Measurements from ENCODE around the gene TMEM151B. TPM values are rescaled to one million over a fixed set of nuclear protein-coding genes. Genes with fewer than 3 reads are reported as not detected.
A peak's percentile ranks its signal among the peaks of the same experiment; 100 is the strongest.

The TMEM151B gene
- total RNA-seq, 1 donor from 2014 or later = 0.13 TPM

GRCh38 chr6:44339763-44340625 lies 69.7 kb downstream of the TMEM151B start:
- Histone ChIP-seq H3K79me2 (ENCODE audit: low read depth) (no peaks in the 10 kb centered on the region), H3K4me1 (peaks cover 4% of the 10 kb centered on the region), H3K9me3 (ENCODE audit: low read depth) (no peaks in the 10 kb centered on the region), H4K20me1 (ENCODE audit: low read depth) (no peaks in the 10 kb centered on the region), H3F3A (ENCODE audit: low read depth) (peaks cover 9% of the 10 kb centered on the region), H2AFZ (replicated peaks) (no peak overlapping the region), H3K36me3 (no peaks in the 10 kb centered on the region), H3K27me3 (peaks cover 28% of the 10 kb centered on the region), H3K4me3 (no peak overlapping the region), H3K27ac (no peak overlapping the region), H3K4me2 (no peak overlapping the region), H3K9ac (no peak overlapping the region)
- no peaks in the 10 kb centered on the region for H3K36me3 Mint-ChIP-seq
- peaks cover 15% of the 10 kb centered on the region for H3K4me1 Mint-ChIP-seq
- H3K27ac Mint-ChIP-seq = no peak overlapping the region
- H3K9me3 Mint-ChIP-seq = no peaks in the 10 kb centered on the region
- TF ChIP-seq EZH2phosphoT487 (IDR thresholded peaks at IDR 0.05) = no peak
- no peak for TF ChIP-seq CTCF (IDR thresholded peaks at IDR 0.05)
- TF ChIP-seq EZH2 (IDR thresholded peaks at IDR 0.05) = no peak
- no peak for DNase-seq (ENCODE audit: low spot score)
- H3K27me3 Mint-ChIP-seq (ENCODE audit: insufficient read depth, low read depth) = no peaks in the 10 kb centered on the region
- H3K4me3 Mint-ChIP-seq = no peak overlapping the region

GRCh38 chr6:44341095-44341890 lies 71.0 kb downstream of the TMEM151B start:
- no peaks in the 10 kb centered on the region for H3K36me3 Mint-ChIP-seq
- Histone ChIP-seq H3K27me3 (peaks cover 28% of the 10 kb centered on the region), H3K36me3 (no peaks in the 10 kb centered on the region), H3K9ac (no peak overlapping the region), H3K27ac (no peak overlapping the region), H3K4me3 (no peak overlapping the region), H2AFZ (replicated peaks) (no peak overlapping the region), H3K4me2 (no peak overlapping the region), H4K20me1 (ENCODE audit: low read depth) (no peaks in the 10 kb centered on the region), H3K9me3 (ENCODE audit: low read depth) (no peaks in the 10 kb centered on the region), H3F3A (ENCODE audit: low read depth) (peaks cover 9% of the 10 kb centered on the region), H3K4me1 (no peaks in the 10 kb centered on the region), H3K79me2 (ENCODE audit: low read depth) (no peaks in the 10 kb centered on the region)
- H3K27ac Mint-ChIP-seq = no peak overlapping the region
- no peak overlapping the region for H3K4me3 Mint-ChIP-seq
- peaks cover 15% of the 10 kb centered on the region for H3K4me1 Mint-ChIP-seq
- H3K9me3 Mint-ChIP-seq = no peaks in the 10 kb centered on the region
- DNase-seq (ENCODE audit: low spot score) = no peak
- TF ChIP-seq EZH2 (IDR thresholded peaks at IDR 0.05) (no peak), EZH2phosphoT487 (IDR thresholded peaks at IDR 0.05) (no peak), CTCF (IDR thresholded peaks at IDR 0.05) (no peak)
- no peaks in the 10 kb centered on the region for H3K27me3 Mint-ChIP-seq (ENCODE audit: insufficient read depth, low read depth)

GRCh38 chr6:44342052-44342451 lies 71.8 kb downstream of the TMEM151B start:
- Mint-ChIP-seq H3K4me3 (no peak overlapping the region), H3K27ac (no peak overlapping the region), H3K4me1 (peaks cover 15% of the 10 kb centered on the region), H3K36me3 (no peaks in the 10 kb centered on the region), H3K27me3 (ENCODE audit: insufficient read depth, low read depth) (no peaks in the 10 kb centered on the region), H3K9me3 (no peaks in the 10 kb centered on the region)
- Histone ChIP-seq H3K79me2 (ENCODE audit: low read depth) (no peaks in the 10 kb centered on the region), H3K36me3 (no peaks in the 10 kb centered on the region), H3K9me3 (ENCODE audit: low read depth) (no peaks in the 10 kb centered on the region), H3K27ac (no peak overlapping the region), H4K20me1 (ENCODE audit: low read depth) (no peaks in the 10 kb centered on the region), H3F3A (ENCODE audit: low read depth) (peaks cover 6% of the 10 kb centered on the region), H3K4me3 (no peak overlapping the region), H3K4me2 (no peak overlapping the region), H3K4me1 (no peaks in the 10 kb centered on the region), H3K27me3 (peaks cover 28% of the 10 kb centered on the region), H3K9ac (no peak overlapping the region), H2AFZ (replicated peaks) (peak overlapping the region; percentile 55)
- DNase-seq (ENCODE audit: low spot score) = no peak
- TF ChIP-seq CTCF (IDR thresholded peaks at IDR 0.05) (no peak), EZH2phosphoT487 (IDR thresholded peaks at IDR 0.05) (no peak), EZH2 (IDR thresholded peaks at IDR 0.05) (no peak)
